ENCODE data around the gene DYNC1H1.
"Not testable (repeated sequence)": the region's sequence is repeated elsewhere in the genome, so short reads cannot be mapped to it uniquely, and the experiment has no call there.

DYNC1H1 gene

DNA sequence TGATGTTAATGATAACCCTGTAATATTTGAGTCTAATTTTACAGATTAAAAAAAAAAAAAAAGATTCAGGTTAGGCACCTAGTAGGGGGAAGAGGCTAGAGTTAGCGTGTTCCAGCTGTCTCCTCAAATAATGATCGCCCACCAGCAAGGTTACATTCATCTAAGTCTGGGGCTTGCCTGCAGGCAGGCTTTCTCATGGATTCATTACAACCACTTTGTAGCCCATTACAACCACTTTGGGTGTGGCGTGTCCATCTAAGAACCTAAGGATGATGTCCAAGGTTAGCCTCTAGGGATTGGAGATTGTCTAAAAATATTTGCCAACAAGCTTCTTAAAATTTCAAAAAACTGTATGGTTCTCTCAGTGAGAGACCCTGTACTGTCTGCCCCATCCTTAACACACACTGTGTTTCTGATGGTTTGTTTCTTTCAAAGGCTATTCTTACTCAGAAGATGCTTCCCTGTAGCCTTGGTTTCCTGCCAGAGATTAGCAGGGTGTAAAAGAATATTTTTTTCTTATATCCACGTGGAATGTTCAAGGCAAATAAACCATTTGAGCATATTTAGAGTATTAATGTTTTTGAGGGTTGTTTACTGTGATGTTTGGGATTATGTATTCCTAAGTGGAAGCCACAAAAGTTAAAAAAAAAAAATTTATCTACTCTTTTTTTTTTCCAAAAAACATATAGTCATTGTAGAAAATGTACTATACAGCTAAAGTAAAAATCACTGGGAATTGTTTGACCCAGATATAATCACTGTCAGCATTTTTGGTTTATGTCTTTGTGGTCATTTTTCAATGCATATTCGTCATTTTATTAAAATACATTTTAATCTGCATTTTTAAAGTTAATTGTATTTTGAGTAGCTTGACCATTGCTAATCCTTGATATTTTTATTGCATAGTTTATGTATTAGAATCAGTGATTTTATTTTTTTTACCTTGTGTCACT is 1.7 kb downstream of the DYNC1H1 start:
- DNase-seq: no peak

DNA sequence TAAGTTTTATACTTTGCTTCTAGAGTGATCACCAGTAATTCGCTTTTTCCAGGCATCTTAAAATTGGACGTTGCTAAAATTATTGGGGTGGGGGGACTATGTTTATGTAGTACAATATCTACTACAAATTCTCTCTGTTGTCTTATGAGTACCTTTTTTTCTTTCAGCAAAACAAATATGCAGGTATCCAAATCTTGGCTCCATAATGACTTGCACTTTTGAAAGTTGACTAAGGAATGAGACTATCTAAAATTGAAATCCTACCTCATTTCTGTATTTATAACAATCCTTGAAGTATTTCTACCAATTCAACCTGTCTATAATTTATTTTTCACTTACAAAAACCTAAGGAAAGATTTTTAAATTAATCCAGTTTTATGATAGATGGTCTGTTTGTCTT is 2.4 kb downstream of the DYNC1H1 start:
- DNase-seq: no peak

DNA sequence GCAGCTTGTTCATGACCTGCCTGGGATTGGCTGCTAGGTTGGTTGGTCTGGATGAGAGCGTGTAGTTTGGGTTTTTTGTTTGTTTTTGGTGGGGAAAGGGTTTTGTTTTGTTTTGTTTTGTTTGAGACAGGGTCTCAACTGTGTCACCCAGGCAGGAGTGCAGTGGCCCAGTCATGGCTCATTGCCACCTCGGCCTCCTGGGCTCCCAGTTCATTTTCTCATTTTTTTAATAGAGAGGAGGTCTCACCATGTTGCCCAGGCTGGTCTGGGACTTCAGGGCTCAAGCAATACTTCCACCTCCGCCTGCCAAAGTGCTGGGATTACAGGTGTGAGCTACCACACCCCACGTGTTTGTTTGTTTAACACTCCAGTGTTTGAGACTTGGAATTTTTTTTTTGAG is 3.8 kb downstream of the DYNC1H1 start:
- no peak for DNase-seq

DNA sequence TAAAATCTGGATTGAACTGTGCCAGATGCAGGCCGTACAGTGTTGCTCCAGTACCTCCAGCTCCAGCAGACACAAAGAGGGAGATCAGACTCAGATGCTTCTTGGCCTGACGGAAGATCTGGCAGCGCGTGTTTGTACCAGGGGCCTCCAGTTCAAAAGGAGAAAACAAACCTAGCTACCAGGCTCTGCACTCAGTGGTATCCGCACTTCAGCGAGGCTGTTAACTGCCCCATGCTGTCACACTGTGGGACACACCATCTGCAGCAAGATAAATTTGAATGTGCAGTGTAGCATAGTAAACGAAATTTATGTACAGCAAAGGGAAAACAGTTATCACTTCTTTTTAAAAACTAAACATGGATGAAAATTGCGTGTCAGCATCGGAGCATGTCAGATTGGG is 5.1 kb downstream of the DYNC1H1 start:
- no peak for DNase-seq

DNA sequence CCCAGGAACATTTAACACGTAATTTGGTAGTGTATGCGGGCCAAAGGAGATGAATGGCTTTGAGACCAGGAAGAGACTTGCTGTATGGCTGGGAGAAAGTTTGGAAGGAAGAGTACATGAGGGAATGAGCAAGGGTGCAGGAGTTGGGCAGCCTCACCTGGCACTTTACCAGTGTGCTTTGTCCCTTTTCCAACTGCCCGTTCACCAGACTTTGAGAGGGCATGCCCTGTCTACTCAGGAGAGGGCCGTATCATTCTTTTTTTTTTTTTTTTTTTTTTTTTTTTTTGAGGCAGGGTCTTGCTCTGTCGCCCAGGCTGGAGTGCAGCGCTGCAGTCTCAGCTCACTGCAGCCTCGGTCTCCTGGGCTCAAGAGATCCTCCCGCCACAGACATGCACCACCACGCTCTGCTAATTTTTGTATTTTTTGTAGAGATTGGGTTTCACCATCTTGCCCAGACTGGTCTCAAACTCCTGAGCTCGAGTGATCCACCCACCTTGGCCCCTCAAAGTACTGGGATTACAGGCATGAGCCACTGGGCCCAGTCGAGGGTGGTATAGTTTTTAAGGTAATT is 6.5 kb downstream of the DYNC1H1 start:
- DNase-seq: no peak

DNA sequence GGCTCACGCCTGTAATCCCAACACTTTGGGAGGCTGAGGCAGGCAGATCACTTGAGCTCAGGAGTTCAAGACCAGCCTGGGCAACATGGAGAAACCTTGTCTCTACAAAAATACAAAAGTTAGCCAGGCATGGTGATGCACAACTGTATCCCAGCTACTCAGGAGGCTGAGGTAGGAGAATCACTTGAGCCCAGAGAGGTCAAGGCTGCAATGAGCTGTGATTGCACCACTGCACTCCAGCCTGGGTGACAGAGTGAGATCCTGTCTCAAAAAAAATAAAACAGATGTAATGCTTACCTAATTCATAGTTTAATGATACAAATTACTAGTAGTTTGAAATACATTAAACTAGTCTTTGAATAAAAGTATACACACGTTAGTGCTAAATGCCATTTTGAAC is 7.1 kb downstream of the DYNC1H1 start:
- not testable (repeated sequence) for DNase-seq

DNA sequence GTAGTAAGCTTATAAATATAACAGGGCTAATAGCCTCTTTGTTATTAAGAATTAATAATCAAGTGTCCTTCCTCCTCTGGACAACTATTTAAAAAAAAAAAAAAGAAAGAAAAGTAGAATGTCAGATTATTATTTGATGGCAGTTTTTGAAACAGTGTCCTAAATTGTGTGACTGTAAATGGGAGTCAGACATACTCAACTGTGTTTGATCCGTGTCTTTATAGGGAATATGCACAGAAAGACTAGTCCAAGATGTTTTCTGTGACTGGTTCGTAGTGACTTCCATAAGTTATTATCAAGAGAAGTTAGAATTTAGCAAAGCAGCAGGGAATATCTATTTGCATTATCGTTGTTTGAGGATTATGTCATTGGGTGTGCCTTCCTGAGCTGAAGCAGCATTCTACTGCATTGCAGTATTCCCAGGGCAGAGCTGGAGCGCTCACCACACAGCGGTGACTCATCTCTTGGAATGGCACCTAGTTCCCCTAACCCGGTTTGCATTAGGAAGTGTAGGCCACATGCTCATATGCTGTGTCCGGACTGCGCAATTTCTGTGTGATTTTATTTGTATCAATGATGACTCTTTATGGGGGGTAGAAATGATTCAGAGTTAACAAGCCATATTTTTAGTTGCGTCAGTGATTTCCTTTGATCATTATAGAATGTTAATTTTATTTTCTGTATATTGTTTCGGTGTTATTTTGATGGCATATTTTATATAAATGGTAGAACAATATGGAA is 7.9 kb downstream of the DYNC1H1 start:
- DNase-seq: no peak

DNA sequence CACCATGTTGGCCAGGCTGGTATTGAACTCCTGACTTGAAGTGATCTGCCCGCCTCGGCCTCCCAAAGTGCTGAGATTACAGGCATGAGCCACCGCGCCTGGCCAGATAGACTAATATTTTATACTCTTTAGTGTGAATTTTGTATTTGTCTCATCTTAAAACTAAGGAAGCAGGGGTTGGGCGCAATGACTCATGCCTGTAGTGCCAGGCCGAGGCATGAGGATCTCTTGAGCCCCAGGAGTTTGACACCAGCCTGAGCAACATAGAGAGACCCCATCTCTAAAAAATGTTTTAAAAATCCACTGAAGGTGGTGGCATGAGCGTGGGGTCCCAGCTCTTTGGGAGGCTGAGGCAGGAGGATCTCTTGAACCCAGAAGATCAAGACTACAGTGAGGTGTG is 9.0 kb downstream of the DYNC1H1 start:
- DNase-seq: no peak

DNA sequence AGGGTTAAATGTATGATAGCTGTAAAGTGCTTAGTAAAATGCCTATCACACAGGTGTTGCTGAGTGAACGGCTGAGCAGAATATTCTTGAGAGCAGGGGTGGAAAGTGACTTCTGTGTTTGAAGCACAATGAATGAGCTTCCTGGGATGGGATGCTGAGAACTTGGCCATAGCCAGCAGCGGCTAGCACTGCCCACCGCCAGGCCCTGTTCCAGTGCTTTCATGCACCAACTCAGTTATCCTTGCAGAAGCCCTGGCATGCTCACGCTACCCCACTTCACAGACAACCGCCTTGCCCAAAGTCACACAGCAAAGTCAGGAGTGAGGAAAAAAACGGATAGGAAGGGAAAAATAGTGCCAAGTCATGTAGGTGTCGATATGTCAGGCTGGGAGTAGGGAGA is 10.9 kb downstream of the DYNC1H1 start:
- DNase-seq: no peak

DNA sequence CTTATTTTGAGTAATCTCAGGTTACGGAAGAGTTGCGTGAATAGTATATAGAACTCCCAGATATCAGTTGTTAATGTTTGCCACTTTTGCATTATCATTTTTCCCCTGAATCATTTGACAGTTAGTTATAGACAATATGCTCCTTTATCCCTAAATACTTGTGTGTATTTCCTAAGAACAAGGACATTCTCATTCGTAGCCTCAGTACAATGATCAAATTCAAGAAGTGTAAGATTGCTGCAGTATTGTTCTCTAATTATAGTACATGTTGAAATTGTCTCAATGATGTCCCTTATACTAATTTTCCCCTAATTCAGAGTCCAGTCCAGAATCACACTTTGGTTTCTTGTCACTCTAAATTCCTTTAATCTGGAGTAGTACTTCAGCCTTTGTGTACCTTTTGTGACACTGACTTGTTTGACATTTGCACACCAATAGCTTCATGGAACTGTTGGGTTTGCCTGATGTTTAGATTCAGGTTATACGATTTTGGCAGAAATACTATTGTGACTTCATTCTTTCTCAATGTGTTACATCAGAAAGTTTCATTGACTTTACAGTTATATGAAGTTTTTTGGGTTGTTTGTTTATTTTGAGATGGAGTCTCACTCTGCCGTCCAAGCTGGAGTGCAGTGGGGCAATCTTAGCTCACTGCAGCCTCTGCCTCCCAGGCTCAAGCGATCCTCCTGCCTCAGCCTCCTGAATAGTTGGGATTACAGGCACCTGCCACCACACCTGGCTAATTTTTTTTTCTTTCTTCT is 13.1 kb downstream of the DYNC1H1 start:
- DNase-seq: no peak

DNA sequence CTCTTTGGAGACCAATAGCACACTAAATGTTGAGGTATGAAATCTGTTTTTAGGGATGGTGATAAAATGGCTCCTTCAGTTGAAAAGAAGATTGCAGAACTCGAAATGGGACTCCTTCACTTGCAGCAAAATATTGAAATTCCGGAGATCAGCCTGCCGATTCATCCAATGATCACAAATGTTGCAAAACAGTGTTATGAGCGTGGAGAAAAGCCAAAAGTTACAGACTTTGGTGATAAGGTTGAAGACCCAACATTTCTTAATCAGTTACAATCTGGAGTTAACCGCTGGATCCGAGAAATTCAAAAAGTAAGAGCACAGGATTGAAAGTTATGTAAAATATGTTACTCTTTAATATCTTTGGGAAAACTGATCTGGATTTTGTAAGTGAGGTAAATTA is 15.3 kb downstream of the DYNC1H1 start:
- DNase-seq: no peak

DNA sequence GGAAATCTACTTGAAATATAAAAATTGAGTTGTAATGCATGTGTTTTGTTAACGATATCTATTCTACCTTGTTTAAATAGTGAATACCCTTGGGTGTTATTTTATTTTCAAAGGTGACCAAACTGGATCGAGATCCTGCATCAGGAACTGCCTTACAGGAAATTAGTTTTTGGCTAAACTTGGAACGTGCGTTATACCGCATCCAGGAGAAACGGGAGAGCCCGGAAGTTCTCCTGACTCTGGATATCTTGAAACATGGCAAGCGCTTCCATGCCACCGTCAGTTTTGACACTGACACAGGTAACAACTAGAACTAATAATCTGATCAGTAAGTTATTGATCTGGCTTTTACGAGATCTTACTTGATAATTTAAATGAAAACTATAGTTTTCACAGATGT is 15.9 kb downstream of the DYNC1H1 start:
- DNase-seq: no peak

DNA sequence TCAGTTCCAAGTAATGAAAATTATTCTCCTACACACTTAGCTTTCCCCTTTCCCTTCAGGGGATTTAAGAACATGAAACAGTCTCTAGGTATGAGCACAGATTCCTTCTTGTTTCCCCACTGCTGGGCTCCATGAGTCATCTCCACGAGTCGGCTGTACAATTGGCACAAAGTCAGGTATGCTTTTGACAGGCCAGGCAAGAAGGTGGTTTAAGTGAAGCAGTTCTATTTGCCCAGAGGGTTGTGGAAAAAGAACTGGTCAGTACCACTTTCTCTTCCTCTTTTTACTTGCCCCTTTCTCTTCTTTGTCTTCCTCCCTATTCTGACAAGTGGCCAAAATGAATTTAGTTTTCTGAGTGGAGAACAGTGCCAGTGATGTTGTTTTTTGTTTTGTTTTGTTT is 16.3 kb downstream of the DYNC1H1 start:
- DNase-seq: no peak

DNA sequence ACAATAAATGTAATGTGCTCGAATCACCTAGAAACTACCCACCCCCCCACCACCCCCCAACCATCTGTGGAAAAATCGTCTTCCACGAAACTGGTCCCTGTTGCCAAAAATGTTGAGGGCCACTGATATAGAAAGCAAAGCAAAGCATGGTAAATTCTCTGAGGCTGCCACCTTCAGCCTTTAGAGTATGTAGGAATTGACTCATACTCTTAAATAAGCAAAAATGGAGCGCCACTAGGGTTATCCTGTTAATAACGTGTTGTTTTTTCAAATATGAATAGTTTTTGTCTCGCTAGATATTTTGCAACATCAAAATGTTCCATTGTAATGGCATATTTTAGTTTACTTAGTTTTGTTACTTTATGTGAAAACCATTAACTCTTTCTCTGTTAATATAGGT is 18.2 kb downstream of the DYNC1H1 start:
- DNase-seq: no peak

DNA sequence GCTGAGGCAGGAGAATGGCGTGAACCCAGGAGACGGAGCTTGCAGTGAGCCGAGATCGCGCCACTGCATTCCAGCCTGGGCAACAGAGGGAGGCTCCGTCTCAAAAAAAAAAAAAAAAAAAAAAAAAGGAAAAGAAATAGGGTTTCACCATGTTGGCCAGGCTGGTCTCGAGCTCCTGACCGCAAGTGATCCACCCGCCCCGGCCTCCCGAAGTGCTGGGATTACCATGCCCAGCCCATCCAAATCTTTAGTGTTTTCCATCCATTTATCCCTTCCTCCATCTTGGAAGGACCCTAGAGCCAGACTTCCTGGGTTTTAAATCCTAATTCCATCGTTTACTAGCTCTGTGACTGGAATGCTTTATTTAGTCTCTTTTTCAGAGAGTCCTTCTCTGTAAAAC is 20.5 kb downstream of the DYNC1H1 start:
- DNase-seq: not testable (repeated sequence)

DNA sequence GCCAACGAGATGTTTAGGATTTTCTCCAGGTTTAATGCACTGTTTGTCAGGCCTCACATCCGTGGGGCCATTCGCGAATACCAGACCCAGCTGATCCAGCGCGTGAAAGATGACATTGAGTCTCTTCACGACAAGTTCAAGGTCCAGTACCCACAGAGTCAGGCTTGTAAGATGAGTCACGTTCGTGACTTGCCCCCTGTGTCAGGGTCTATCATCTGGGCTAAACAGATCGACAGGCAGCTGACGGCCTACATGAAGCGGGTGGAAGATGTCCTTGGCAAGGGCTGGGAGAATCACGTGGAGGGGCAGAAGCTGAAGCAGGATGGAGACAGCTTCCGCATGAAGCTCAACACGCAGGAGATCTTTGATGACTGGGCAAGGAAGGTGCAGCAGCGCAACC is 21.6 kb downstream of the DYNC1H1 start:
- DNase-seq: no peak

DNA sequence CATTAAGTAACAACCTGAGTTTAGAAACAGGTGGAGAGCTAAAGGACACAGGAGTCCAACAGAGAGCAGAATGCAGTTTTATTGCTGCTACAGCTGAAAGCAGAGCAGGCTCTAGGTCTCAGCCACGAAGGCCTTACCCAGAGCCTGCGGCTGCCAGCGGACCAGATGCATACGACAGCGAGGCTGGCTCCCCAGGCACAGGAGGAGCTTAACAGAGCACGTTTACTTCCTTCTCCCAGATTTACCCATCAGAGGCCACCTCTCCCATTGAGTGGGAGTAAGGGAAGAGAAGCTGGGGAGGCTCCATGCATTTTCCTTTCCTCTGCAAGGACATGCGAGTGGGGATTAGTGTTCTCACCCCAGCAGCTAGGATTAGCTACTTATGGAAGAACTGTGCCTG is 22.6 kb downstream of the DYNC1H1 start:
- DNase-seq: no peak

DNA sequence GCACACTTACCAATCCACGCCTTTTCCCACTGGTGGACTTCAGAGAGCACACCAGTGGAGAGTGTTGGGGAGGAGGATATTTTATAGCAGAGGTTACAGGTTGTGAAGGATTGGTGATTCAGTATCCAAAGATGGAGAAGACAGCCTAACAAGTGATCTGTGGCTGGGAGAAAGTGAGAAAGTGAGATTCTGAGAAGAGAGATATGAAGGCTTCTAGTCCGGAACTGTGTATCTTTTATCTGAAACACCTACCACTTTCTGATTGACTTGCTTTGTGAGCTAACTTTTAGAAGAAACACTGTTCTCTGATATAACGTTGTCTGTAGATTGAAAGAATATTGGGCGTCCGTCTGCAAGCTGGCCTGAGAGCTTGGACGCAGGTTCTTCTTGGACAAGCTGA is 24.0 kb downstream of the DYNC1H1 start:
- no peak for DNase-seq

DNA sequence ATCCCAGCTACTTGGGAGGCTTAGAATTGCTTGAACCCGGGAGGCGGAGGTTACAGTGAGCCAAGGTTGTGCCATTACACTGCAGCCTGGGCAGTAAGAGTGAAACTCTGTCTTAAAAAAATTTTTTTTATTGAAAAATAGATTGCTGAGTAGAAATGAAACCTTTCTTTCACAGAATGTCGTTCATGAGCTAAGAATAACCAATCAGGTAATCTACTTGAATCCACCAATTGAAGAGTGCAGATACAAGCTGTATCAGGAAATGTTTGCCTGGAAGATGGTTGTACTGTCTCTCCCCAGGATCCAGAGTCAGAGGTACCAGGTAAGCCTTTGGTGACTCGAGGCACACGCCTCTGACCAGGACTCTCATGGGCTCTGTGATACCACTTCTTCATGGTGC is 27.0 kb downstream of the DYNC1H1 start:
- DNase-seq: no peak

DNA sequence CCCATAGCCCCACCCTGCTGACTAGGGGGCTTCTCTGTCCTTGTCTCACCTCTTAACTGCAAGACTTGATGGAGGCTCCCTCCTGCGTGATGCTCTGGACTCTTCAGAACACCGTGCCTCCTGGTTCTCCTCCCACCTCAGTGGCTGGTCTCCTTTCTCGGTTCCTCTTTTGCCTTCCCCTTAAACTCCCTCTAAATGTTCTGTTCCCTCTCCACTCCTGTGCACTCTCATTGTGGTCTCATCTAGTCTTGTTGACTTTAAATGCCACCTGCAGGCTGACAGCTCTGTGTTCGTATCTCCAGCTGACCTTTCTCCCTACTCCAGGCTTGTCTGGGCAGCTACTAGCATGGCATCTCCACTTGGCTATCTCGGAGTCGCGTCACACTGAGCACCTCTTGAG is 28.3 kb downstream of the DYNC1H1 start:
- DNase-seq: no peak

DNA sequence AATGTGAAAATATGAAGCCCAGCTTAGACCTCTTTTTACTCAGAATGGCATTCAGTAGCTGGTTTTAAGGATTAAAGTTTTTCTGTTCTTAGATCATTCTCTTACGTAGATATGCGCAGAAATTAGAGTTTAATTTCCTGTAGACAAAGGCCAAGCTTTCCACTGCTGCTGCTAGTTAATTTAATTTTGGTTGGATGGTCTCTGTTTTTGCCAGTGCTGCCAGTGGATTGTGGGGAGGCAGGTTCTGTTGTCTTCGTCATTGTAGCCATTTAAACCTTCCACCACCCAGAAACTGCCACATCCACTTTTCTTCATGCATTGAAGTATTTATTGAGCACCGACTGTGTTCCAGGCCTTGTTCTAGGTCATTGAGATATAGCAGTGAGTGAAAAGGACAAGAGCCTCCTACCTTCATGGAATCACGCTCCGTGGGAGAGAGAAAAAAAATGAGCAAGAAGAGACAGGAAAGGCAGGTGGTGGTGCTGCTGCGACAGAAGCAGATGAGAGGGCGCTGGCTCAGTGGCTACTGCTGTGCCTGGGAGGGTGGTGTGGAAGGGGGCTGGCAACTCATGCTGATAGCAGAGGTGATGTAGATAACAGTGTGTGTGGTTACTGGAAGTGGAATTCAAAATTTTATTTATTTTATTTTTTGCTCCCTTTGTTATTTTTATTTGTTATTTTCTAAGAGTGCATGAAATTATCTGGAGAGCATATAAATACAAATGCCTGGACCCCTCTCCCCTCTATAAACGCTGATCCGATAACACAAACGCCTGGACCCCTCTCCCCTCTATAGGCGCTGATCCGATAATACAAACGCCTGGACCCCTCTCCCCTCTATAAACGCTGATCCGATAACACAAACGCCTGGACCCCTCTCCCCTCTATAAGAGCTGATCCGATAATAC is 33.3 kb downstream of the DYNC1H1 start:
- no peak for DNase-seq

DNA sequence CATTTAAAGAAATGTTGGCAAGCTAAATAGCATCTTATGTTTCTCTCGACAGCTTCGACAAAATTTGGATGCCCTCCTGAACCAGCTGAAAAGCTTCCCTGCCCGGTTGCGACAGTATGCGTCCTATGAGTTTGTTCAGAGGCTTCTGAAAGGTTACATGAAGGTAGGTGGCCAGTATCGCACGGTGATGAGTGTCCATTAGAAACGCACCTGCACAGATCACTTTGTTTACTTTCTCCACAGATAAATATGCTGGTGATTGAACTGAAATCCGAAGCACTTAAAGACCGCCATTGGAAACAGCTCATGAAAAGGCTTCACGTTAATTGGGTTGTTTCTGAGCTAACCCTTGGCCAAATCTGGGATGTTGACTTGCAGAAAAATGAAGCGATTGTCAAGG is 36.5 kb downstream of the DYNC1H1 start:
- DNase-seq: no peak
